GM18861 (cell line): ENCODE results near the gene STARD3.
"Not testable (repeated sequence)": the region's sequence is repeated elsewhere in the genome, so short reads cannot be mapped to it uniquely, and the experiment has no call there.

Experiments
- ATAC-seq: cut with Tn5 transposase; IDR thresholded peaks from one replicate; pipeline ENCODE4 v1.9.1; 2021; ENCODE audit not compliant: unreplicated experiment

STARD3 gene

GRCh38 chr17:39636927-39637736 is at the start of gene STARD3:
Gene STARD3, plus strand, starts transcription at chr17:39637144. Its CDS starts 16,388 bp downstream, at chr17:39653532.
- ATAC-seq = peak; percentile 75

GRCh38 chr17:39590180-39590579 is 46.8 kb upstream of the STARD3 start:
- not testable (repeated sequence) for ATAC-seq

- no peak for ATAC-seq
Measured at GRCh38 chr17:39591958-39592954, 44.7 kb upstream of the STARD3 start.

GRCh38 chr17:39593371-39593770 is 43.6 kb upstream of the STARD3 start:
- no peak for ATAC-seq

GRCh38 chr17:39595294-39595693 is 41.6 kb upstream of the STARD3 start:
- ATAC-seq = no peak

- ATAC-seq = no peak
Measured at GRCh38 chr17:39595928-39596510, 40.9 kb upstream of the STARD3 start.

GRCh38 chr17:39596543-39597267 is 40.2 kb upstream of the STARD3 start:
- no peak for ATAC-seq

GRCh38 chr17:39597372-39598046 is 39.4 kb upstream of the STARD3 start:
- no peak for ATAC-seq

- ATAC-seq = no peak
Measured at GRCh38 chr17:39598047-39598481, 38.9 kb upstream of the STARD3 start.

GRCh38 chr17:39598630-39599003 is 38.3 kb upstream of the STARD3 start:
- ATAC-seq = no peak

GRCh38 chr17:39599004-39599664 is 37.8 kb upstream of the STARD3 start:
- no peak for ATAC-seq

- ATAC-seq = no peak
Measured at GRCh38 chr17:39599665-39600231, 37.2 kb upstream of the STARD3 start.

GRCh38 chr17:39600288-39600996 is 36.5 kb upstream of the STARD3 start:
- no peak for ATAC-seq

GRCh38 chr17:39600997-39601597 is 35.8 kb upstream of the STARD3 start:
- ATAC-seq = no peak

GRCh38 chr17:39601758-39602532 is 35.0 kb upstream of the STARD3 start:
- ATAC-seq = no peak

GRCh38 chr17:39602533-39603303 is 34.2 kb upstream of the STARD3 start:
- ATAC-seq = no peak
